HG03139 (cell line): ENCODE measurements around the gene HAO2.
"Not testable (repeated sequence)": the region's sequence is repeated elsewhere in the genome, so short reads cannot be mapped to it uniquely, and the experiment has no call there.

Experiments
- ATAC-seq: cut with Tn5 transposase; IDR thresholded peaks from one replicate; pipeline ENCODE4 v1.9.1; 2021; ENCODE audit not compliant: unreplicated experiment

The HAO2 gene

DNA sequence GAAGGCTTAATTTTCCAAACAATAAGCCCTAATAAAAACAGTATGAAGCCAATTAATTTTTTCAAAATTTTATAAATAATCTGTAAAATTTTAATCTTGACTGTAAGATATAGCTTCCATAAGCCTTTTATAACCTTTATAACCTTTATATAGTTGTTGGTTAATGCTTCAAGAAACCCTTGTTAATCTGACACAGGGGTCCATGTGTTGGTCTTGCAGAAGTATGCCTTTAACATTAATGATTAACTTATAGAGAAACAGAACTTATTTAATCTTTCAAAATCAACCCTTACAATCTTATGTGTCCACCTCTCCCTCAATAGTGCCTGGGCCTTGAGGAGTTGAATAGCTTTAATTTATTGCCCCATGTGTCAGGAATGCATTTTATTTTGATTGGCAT is 23.2 kb upstream of the HAO2 start:
- ATAC-seq: no peak

DNA sequence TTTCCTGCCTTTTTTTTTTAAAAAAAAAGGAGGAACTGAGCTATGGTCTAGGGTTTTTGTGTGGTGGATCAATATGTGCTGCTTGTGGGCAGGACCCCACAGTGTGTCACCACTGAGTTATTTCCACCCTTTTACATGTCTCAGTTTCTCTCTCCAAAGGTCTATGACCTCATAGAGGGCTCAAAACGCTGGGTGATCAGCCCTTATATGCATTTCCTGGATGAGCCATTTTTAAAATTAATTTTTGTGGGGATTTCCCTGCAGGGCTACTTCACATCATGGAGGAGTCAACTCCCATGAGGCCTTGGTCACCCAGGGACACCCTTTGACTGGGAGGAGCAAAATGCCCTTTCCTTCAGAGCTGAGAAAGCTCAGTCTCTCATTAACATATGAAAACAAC is 20.7 kb upstream of the HAO2 start:
- ATAC-seq: peak; percentile 68

DNA sequence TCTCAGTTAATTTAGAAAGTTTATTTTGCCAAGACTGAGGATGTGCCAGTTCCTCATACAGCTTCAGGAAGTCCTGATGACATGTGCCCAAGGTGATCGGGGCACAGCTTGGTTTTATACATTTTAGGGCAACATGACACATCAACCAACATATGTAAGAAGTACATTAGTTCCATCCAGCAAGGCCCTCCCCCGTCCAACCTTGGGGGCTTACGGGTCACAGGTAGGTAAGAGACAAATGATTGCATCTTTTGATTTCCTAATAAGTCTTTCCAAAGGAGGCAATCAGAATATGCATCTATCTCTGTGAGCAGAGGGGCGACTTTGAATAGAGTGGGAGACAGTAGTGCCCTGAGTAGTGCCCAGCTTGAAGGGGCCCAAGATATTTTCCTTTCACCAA is 19.6 kb upstream of the HAO2 start:
- no peak for ATAC-seq

DNA sequence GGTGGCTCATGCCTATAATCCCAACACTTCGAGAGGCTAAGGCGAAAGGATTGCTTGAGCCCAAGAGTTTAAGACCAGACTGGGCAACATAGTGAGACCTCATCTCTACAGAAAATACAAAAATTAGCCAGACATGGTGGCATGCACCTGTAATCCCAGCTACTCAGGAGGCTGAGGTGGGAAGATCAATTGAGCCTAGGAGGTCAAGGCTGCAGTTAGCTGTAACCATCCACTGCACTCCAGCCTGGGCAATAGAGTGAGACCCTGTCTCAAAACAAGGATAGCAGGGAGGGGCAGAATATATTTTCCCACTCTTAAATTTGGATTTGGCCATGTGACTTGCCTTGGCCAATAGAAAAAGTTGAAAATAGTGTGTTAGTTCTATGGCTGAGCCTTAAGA is 17.7 kb upstream of the HAO2 start:
- not testable (repeated sequence) for ATAC-seq

DNA sequence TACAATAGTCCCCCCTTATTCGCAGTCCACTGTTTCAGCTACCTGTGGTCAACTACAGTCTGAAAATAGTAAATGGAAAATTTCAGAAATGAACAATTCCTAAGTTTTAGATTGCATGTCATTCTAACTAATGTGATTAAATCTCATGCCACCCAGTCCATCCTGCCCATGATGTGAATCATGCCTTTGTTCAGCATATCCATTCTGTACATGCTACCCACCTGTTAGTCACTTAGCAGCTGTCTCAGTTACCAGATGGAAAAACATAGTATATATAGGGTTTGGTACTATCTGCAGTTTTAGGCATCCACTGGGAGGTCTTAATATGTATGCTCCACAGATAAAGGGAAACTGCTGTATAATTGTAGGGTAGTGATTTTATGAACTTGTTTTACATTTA is 16.6 kb upstream of the HAO2 start:
- ATAC-seq: no peak

DNA sequence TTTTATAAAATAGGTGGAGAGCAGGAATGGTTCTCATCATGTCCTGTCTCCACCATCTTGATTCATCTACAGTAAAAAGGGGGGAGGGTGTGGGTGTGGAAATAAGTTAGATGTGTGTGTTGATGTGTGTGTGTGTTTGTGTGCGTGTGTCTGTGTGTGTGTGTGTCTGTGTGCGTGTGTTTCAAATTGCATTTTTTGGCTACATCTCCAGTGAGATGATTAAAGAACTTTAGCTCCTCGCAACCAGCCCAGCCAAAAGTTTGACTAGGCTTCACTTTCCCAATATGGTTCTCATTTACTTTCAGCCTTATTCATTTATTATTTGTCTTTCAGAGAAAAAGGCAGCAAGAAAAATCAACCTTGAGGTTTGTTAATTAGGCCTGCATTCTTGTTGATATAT is 14.7 kb upstream of the HAO2 start:
- no peak for ATAC-seq

DNA sequence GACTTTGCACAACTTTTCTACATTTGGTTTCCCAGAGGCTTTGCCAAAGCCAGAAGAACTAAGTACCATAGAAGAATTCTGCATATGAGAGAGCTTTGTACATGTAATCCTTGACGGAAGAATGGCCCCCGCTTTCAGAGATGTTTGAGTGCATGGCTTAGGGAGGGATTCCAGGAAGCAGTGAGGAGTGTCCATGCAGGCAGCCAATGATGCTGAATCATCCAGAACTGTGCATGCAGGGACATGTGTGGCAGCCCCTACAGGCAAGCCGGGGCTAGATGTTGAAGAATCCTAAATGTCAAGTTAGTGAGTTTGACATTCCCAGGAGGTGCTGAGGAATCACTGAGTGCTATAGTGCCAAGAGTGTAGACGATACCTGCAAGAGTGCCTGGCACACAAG is 9.9 kb upstream of the HAO2 start:
- no peak for ATAC-seq

DNA sequence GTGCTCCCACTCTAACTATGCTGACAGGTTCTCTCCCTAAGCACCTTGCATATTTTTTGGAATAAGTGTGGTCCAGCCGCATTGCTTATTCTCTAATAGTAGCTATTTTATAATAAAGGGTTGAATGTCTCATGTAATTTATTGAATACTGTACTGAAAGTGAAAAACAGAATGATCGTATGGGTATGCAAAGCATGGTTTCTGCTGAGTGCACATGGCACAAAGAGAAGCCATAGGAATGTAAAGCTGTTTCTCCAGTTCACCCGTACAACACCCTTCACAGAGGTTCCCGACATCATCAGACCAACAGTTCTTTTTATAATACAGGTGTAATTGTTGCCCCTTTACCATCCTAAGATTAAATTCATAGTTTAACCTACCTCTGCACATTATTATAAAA is 8.9 kb upstream of the HAO2 start:
- no peak for ATAC-seq

DNA sequence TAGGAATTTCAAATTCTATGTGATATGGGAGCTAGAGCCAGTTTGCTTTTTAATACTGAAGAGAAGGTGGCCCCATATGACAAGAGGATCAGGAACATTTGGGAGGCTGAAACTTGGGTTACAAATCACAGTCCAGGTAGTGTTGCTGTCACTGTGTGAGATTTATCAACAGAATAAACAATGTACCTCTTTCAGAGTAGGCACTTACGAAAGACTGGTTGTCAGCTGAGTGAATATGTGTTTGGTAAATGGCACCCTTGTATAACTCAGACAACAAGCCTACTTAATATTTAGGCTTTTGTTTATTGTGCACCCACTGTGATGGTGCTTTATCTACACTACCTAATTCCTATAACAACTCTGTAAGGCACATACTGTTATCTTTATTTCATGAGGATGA is 7.4 kb upstream of the HAO2 start:
- no peak for ATAC-seq

DNA sequence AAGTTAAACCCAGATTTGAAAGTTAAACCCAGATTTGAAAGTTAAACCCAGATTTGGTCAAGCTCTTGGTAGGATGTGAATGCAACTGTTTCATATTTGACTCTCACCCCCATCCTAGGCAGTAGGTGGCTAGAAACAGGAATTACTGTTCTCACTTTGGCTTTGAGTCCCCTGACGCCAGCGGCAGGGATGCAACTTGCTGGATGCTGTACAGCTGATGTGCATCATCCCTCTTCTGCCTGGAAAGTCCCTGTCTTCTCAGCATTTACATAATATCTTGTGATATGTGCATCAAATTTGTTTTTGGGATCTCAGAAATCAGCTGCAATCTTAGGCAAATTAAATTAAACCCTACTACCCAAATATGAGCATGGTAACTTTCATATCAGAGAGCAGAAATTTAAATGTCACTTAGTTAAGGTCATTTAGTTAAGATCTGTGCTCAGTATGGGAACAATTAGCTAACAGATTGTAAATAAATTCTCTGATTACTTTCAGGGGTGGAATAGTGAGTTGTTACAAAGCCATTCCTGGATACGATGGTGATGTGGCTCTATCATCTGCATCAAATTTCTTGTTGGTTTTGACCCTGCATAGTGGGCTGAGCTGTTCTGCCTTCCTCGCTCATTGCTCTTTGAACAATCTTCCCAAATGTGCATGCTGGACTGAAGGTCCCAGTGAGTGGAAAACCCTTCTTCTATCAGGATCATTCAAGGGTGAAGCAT is 6.8 kb upstream of the HAO2 start:
- ATAC-seq: no peak

DNA sequence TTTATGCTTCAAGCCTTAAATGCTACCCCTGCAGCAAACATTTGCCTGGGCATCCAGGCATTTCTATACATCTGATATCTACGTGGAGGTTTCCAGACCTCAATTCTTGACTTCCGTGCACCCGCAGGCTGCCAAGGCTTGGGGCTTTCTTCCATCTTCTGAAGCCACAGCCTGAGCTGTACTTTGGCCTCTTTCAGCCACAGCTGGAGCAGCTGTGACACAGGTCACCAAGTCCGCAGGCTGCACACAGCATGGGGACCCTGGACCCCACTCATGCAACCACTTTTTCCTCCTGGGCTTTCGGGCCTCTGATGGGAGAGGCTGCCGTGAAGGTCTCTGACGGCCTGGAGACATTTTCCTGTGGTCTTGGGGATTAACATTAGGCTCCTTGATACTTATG is 5.4 kb upstream of the HAO2 start:
- no peak for ATAC-seq

DNA sequence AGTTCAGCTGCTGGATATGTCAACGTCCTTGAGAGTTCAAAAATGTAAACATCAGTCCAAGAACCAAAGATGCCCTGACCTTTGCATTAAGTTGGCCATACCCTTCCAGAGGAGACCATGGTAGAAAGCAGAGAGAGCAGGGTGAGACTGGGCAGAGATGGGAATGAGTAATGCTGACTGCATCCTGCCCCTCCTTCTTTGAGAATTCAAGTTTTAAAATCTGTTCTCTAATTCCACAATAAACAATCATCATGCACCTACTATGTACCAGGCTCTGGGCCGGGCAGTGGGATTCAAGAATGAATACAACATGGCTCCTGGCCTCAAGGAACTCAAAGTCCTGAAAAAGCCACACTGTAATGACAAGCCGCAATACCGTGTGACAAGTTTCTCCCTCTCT is 3.9 kb upstream of the HAO2 start:
- ATAC-seq: no peak

DNA sequence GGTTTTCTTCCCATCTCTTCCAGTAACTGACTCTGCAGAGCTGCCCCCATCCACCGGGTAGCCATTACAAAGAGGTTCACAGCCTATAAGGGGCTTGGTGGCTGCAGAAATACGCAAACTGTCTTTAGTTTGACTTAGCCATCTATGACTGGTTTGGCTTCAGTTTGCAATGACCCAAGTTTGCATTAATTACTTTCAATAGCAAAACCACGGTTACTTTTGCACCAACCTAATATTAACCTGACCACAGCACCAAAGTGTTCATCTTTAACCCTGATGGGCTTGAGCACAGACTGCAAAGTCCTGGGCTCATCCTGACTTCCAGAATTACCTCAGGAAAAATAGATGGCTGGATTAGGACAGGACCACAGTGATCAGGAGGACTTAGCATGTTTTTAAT is 2.2 kb upstream of the HAO2 start:
- peak; percentile 59 for ATAC-seq

DNA sequence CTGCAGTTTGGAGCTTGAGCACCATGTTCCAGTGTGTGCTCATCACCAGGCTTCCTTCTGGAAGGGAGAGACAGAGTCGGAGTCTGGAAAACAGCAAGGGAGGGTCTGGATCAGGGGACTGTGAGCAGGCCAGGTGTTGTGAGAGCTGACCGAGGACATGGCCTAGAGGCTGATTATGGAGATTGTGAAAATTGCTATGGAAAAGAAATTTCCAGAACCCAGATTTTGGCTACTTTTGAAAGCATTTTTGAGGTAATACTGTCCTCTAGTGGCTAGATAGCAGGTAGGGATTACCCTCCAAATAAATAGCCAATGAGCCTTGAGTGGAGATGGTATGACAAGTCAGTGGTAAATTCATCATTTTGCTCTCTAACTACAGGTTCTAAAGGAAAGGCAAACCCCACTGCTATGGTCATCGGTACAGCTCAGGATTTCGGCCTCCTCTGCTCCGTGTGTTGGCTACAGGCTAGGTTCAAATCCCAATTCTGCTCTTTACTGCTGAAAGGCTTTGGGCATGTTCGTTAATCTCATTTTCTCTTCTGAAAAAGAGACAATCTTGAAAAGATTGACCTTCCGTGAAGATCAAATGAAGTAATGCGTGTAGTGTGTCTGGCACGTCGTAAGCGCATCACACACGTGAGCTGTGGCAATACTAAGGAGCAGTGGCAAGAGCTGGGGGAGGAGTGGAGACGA is 1.0 kb upstream of the HAO2 start:
- ATAC-seq: no peak

DNA sequence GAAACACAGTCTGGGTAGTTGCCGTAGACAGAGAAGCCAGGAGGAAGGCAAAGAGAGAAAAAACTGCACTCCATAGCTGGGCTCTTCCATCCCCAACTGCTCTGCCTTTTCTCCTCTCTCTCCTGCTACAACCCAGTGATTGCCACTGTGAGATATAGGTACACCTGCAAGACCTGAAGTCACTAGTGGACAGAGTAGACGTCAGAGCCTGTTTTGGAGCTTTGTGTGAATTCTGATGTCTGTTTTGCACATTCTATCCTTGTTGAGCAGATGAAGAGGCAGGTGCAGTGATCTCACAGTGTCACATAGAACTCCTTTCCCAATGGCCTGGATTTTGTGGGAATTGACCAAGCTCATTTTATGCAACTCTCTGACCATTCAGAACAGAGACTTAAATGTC is 2.2 kb downstream of the HAO2 start:
- no peak for ATAC-seq

DNA sequence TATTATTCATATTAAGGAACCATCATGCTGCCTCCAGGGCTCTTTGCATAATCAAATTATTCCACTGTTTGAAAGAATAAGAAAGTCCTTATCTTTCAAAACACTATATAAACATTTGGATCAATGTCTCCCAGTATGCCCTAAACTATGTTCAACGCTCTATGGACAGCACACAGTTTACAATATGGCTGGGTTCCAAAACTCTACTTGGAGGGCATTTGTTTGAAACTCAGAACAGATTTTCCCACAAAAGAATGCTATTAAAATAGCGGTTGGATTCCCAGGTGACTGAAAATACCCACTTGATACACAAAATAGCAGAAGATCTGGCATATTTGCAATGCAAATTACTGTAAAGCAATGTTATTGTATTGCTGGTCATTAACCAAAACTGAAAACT is 3.2 kb downstream of the HAO2 start:
- ATAC-seq: no peak

DNA sequence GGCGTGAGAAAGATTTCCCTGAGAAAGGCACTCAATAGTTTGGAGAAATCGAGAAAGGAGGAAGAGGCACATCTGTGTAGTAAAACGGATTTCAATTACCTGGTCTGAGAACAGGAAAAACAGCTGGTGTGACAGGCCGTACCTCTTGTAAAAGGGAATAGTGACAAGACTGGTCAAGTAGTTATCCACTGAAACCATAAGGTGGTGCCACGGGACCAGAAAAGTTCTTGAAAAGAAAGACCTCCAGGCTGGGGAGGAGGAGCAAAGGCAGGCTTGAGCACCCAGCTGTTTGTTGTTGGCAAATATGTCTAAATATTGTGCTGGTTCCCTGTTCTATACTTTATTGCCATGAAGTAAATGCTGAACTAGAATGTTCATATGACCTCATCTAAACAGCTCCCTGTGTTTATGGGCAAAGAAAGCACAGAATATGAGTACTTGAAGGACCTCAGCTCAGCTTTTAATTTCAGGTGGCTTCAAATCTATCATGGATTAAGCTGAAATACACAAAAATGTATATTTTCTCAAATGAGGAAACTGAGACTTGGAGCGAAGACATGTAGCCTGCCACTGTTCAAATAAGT is 4.0 kb downstream of the HAO2 start:
- ATAC-seq: no peak

DNA sequence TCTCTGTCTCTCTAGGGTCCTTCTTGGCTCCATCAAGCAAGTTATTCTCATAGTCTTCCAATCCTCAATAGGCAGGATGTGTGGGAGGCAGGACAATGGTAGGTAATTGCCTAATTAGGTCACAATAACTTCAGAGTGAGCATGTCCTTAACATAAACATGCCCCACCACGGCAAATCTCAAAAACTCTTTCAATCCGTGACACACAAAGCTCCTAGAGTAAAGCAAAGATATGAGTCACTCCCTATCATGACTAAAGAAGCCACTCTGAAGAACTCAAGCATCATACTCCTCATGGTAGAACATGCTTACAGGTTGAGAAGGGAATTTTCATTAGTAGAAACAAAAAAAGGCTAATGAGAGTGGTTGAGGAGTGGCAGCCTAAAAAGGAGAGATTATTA is 4.9 kb downstream of the HAO2 start:
- ATAC-seq: no peak

DNA sequence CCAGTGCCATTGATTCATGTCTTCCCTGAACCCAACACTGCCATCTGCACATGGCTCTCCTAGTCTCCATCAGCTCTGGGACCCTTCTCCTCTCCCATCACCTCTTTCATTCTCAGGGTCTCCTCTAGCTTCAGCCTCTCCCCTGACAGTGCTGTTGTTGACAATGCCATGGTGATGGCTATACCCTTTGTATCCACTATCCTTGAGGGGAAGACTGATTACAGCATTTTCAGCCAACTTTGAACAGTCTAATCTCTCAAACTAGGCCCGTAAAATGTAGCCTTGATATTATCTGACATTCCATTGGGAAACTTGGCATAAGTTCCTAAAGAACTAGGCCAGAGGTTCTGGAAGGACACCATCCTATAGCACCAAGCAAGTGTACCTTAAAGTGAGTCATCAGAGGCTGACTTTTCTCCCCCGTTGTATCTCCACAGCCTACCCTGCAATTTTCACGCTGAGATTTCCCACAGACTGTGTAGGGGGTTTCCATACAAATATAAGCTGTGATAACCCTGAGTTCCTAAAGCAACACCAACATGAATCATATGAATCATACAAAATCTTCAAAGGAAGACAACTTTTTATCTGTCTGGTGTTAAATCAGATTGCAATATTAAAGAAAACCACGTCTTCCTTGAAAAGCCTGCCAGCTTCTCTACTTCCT is 5.8 kb downstream of the HAO2 start:
- no peak for ATAC-seq

DNA sequence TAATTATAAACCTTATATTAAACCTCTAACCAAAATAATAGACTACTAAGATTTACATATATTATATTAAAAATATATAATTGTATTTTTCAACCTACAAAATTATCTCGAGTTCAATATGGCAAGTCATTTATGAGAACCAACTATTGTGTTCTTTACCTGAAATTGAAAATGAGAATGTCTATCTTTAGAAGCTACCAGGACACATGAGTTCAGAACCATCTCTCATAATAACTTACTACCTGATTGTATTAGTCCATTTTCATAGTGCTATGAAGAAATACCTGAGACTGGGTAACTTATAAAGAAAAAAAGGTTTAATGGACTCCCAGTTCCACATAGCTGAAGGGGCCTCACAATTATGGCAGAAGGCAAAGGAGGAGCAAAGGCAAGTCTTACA is 6.8 kb downstream of the HAO2 start:
- ATAC-seq: no peak

DNA sequence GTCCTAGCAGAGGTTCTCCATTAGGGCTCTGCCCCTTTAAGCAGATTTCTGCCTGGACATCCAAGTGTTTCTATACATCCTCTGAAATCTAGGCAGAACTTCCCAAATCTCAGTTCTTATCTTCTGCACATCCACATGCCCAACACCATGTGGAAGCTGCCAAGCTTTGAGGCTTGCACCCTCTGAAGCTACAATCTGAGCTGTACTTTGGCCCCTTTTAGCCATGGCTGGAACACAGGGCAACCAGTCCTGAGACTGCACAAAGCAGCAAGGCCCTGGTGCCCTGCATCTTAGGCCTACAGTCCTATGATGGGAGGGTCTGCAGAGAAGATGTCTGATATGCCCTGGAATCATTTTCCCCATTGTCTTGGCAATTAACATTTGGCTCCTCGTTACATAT is 8.0 kb downstream of the HAO2 start:
- ATAC-seq: no peak

DNA sequence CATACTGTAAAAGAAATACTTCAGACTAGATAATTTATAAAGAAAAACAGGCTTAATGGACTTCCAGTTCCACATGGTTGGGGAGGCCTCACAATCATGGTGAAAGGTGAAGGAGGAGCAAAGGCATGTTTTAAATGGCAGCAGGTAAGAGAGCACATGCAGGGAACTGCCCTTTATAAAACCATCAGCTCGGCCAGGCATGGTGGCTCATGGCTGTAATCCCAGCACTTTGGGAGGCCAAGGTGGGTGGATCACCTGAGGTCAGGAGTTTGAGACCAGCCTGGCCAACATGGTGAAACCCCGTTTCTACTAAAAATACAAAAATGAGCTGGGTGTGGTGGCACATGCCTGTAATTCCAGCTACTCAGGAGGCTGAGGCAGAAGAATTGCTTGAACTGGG is 9.0 kb downstream of the HAO2 start:
- ATAC-seq: not testable (repeated sequence)
